Measurements from ENCODE around the gene ZNF839. TPM values are rescaled to one million over a fixed set of nuclear protein-coding genes. Genes with fewer than 3 reads are reported as not detected.

The ZNF839 gene
- total RNA-seq, 2 experiments from 2014 or later: 20.2 to 23.3 TPM

DNA sequence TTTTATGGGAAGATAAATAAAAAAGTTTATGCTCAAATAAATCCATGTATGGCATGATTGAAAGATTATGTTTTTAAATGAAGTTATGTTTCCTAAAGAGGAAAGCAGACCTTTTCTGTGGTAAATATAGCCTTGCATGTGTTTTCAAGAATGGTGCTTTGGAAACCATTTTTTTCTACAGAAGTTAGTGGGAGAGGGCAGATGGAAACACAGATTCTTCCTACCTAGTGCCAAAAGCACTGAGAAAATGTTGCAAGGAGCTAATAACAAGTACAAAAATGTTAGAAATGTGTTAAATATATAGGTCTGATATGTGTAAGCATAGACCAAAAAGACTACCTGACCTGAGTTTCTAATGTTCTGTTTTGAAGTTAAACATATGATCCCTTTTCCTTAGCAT, 67.5 kb downstream of the ZNF839 start:
- ChIA-PET CTCF (ENCODE audit: unreplicated experiment) (no interaction called here), POLR2A (no interaction called here)
- Histone ChIP-seq H2AFZ (ENCODE audit: low read length) (no peak overlapping the region), H3K4me3 (ENCODE audit: low read depth, low read length, poor library complexity, severe bottlenecking) (no peak overlapping the region), H3K4me2 (ENCODE audit: low read length) (no peak overlapping the region), H3K4me1 (ENCODE audit: insufficient read depth, low read length, poor library complexity, severe bottlenecking) (no peaks in the 10 kb centered on the region), H3K27ac (ENCODE audit: low read depth, low read length, poor library complexity, severe bottlenecking) (no peak overlapping the region), H3K79me2 (ENCODE audit: insufficient read depth, low read depth, low read length) (no peaks in the 10 kb centered on the region), H3K9me3 (ENCODE audit: low read length) (no peaks in the 10 kb centered on the region), H3K9me2 (ENCODE audit: insufficient read depth, low read length) (no peaks in the 10 kb centered on the region), H4K20me1 (ENCODE audit: insufficient read depth, low read length) (no peaks in the 10 kb centered on the region), H3K36me3 (ENCODE audit: insufficient read depth, low read length) (no peaks in the 10 kb centered on the region)
- intact Hi-C loops (cut with micrococcal nuclease; ENCODE audit: unreplicated experiment): no loop called here
- BruUV-seq (replicated peaks): no TSS peak
- no peak for DNase-seq (ENCODE audit: low spot score)
- TF ChIP-seq, protein P1, sequence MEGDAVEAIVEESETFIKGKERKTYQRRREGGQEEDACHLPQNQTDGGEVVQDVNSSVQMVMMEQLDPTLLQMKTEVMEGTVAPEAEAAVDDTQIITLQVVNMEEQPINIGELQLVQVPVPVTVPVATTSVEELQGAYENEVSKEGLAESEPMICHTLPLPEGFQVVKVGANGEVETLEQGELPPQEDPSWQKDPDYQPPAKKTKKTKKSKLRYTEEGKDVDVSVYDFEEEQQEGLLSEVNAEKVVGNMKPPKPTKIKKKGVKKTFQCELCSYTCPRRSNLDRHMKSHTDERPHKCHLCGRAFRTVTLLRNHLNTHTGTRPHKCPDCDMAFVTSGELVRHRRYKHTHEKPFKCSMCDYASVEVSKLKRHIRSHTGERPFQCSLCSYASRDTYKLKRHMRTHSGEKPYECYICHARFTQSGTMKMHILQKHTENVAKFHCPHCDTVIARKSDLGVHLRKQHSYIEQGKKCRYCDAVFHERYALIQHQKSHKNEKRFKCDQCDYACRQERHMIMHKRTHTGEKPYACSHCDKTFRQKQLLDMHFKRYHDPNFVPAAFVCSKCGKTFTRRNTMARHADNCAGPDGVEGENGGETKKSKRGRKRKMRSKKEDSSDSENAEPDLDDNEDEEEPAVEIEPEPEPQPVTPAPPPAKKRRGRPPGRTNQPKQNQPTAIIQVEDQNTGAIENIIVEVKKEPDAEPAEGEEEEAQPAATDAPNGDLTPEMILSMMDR (conservative IDR thresholded peaks at IDR 0.05; ENCODE audit: low read length): no peak
- TF ChIP-seq EZH2phosphoT487 (IDR thresholded peaks at IDR 0.05; ENCODE audit: borderline replicate concordance, low read depth, low read length): no peak

DNA sequence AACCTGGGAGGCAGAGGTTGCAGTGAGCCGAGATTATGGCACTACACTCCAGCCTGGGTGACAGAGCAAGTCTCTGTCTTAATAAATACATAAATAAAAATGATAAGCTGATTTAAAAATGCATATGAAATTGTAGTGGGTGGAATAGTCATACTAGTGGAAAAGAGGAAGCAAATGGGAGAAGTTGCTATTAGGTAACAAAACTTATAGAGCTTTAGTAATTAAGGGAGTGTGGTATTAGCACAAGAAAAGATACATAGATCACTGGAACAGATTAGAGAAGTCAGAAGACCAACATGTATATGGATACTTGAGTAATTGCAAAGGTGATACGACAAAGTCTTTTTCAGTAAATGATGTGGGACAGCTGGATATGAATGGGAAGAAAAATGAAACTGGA, 69.7 kb downstream of the ZNF839 start:
- intact Hi-C loops (cut with micrococcal nuclease; ENCODE audit: unreplicated experiment): no loop called here
- no peaks in the 10 kb centered on the region for H3K79me2 ChIP-seq (ENCODE audit: insufficient read depth, low read depth, low read length)
- ChIA-PET POLR2A (interaction anchor here (0.6 to 1.2 kb wide), 4 partner anchors 9 to 19 kb away, joined by 3 to 6 read pairs (median 4); no protein-coding TSS in a partner anchor), CTCF (ENCODE audit: unreplicated experiment) (no interaction called here)
- no peaks in the 10 kb centered on the region for H3K36me3 ChIP-seq (ENCODE audit: insufficient read depth, low read length)
- no peak for DNase-seq (ENCODE audit: low spot score)
- no peaks in the 10 kb centered on the region for H4K20me1 ChIP-seq (ENCODE audit: insufficient read depth, low read length)
- no peak overlapping the region for H2AFZ ChIP-seq (ENCODE audit: low read length)
- no peaks in the 10 kb centered on the region for H3K9me2 ChIP-seq (ENCODE audit: insufficient read depth, low read length)
- H3K27ac ChIP-seq (ENCODE audit: low read depth, low read length, poor library complexity, severe bottlenecking): no peak overlapping the region
- no peaks in the 10 kb centered on the region for H3K4me1 ChIP-seq (ENCODE audit: insufficient read depth, low read length, poor library complexity, severe bottlenecking)
- no peaks in the 10 kb centered on the region for H3K9me3 ChIP-seq (ENCODE audit: low read length)
- H3K4me3 ChIP-seq (ENCODE audit: low read depth, low read length, poor library complexity, severe bottlenecking): no peak overlapping the region
- H3K4me2 ChIP-seq (ENCODE audit: low read length): no peak overlapping the region
- TF ChIP-seq, protein P1 (conservative IDR thresholded peaks at IDR 0.05; ENCODE audit: low read length): no peak
- TF ChIP-seq EZH2phosphoT487 (IDR thresholded peaks at IDR 0.05; ENCODE audit: borderline replicate concordance, low read depth, low read length): no peak
- no TSS peak for BruUV-seq (replicated peaks)

DNA sequence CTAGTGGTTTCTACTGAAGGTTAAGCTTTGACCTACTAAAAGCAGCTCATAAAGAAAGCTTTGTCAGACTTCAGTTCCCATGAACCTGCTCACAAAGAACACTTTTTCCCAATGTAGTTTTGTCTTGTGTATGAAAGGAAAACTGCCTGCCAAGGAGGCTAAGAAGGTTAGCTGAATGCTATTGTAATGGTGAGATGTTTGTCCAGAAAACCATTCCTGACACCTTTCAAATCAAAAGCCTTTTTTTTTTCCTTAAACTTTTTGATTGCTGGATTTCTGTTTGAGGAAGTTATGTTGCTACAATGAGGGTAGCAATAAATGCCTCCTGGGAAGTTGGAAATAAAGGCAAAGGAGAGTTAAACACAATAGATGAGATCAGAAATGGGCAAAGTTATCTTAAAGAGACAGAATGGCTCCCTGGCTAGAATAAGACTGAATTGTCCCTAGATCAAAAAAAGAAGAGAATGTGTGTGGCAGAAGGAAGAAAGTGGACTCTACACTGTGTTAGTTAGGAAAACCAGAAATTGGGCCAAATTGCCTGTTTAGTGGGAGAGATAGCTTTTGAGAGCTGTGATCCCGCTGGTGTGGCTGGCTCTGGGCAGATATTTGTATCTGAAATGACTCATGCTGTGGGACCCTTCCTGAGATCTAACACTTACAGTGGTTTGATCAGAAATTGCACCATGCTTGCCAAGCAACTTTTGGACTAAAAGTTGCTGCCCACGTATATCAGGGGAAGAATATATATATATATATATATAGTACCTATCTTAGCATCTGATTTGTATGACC, 70.7 kb downstream of the ZNF839 start:
- H3K4me2 ChIP-seq (ENCODE audit: low read length): no peak overlapping the region
- H4K20me1 ChIP-seq (ENCODE audit: insufficient read depth, low read length): no peaks in the 10 kb centered on the region
- H3K4me1 ChIP-seq (ENCODE audit: insufficient read depth, low read length, poor library complexity, severe bottlenecking): no peaks in the 10 kb centered on the region
- TF ChIP-seq, protein P1 (conservative IDR thresholded peaks at IDR 0.05; ENCODE audit: low read length): no peak
- TF ChIP-seq EZH2phosphoT487 (IDR thresholded peaks at IDR 0.05; ENCODE audit: borderline replicate concordance, low read depth, low read length): no peak
- H3K9me3 ChIP-seq (ENCODE audit: low read length): no peaks in the 10 kb centered on the region
- BruUV-seq (replicated peaks): no TSS peak
- CTCF ChIA-PET (ENCODE audit: unreplicated experiment): no interaction called here
- H2AFZ ChIP-seq (ENCODE audit: low read length): no peak overlapping the region
- intact Hi-C loops (cut with micrococcal nuclease; ENCODE audit: unreplicated experiment): no loop called here
- no peak overlapping the region for H3K4me3 ChIP-seq (ENCODE audit: low read depth, low read length, poor library complexity, severe bottlenecking)
- POLR2A ChIA-PET: interaction anchor here (0.6 to 1.5 kb wide), 3 partner anchors 18 to 581 kb away, joined by 3 to 5 read pairs (median 3); no protein-coding TSS in a partner anchor
- DNase-seq (ENCODE audit: low spot score): no peak
- H3K36me3 ChIP-seq (ENCODE audit: insufficient read depth, low read length): no peaks in the 10 kb centered on the region
- H3K9me2 ChIP-seq (ENCODE audit: insufficient read depth, low read length): no peaks in the 10 kb centered on the region
- H3K79me2 ChIP-seq (ENCODE audit: insufficient read depth, low read depth, low read length): no peaks in the 10 kb centered on the region
- H3K27ac ChIP-seq (ENCODE audit: low read depth, low read length, poor library complexity, severe bottlenecking): no peak overlapping the region
